ENCODE results near the gene GOLGA8J.
"Not testable (repeated sequence)": the region's sequence is repeated elsewhere in the genome, so short reads cannot be mapped to it uniquely, and the experiment has no call there.

The GOLGA8J gene

GRCh38 chr15:30080816-30081215 is 1.9 kb upstream of the GOLGA8J start:
- not testable (repeated sequence) for DNase-seq

DNA sequence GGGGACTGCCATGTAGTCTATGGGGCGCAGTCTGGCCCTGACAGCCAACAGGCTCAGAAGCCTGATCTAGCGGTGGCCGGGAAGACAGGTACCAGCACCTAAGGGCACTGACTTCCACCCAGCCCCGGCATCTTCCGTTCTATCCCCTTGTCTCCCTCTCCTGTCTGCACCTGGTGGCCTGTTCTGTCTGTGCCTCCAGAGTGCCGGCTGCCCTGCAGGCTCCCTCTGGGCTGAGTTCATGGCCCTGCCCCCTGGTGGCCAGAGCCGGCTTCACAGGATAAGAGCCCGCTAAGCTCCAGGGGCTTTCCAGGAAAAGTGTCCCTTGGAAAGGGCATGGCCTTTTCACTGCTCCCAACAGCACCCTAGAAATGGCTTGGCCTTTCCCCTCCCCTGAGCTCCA is 15.1 kb downstream of the GOLGA8J start:
- not testable (repeated sequence) for DNase-seq

- not testable (repeated sequence) for DNase-seq
Measured at GRCh38 chr15:30102890-30103289, 20.1 kb downstream of the GOLGA8J start.

DNA sequence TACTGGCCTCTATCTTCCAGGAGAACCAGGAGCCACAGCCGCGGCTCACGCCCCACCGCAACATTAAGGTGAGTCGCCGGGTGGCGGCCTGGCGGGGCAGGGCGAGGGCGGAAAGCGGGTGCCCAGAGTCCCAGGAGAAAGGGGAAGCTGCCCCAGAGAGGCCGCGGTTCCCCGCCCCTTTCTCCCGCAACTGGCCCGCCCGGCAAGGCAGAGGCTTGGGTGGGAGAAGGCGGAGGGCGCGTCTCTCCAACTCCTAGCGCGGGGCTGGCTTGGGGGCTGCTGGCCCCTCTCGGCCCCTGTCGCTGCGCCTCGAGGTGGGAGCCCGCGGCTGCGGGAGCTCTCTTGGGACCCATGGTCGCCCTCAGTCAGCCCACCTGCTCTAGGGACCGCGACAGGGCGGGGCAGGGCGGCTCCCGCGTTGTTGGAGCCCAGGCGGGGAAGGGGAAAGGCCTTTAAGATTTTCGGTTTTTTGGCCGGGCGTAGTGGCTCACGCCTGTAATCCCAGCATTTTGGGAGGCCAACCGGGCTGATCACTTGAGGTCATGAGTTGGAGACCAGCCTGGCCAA is 21.3 kb downstream of the GOLGA8J start:
- not testable (repeated sequence) for DNase-seq

GRCh38 chr15:30110591-30110990 is 27.8 kb downstream of the GOLGA8J start:
- not testable (repeated sequence) for DNase-seq

DNA sequence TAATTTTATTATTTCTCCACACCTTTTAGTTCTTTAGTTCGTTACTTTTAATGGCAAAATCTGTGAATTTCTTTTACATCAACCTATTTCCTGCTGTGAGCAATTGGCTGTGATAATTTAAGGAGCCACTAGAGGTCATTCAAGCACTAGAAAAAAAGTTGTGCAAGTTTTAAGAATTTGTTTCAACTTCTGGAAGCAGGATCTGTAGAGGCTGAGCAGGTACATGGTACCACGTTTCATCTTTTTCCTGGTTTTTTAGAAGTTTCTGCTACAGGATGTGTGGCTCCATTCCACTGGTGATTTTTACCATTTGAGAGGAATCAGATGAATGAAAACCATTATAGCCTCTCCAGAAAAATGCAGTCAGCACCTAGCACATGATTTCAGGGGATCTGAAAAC is 47.3 kb downstream of the GOLGA8J start:
- DNase-seq, result not testable (repeated sequence)

GRCh38 chr15:30134751-30135150 is 52.0 kb downstream of the GOLGA8J start, which contains the start of gene GOLGA8T:
TSS of gene GOLGA8T (plus strand) at chr15:30135051. CDS start at chr15:30135149, 98 bp downstream.
- not testable (repeated sequence) for DNase-seq

Measured in 8988T (cell line).